Cortex of kidney (tissue), 1 donor: Measurements from ENCODE around the gene GPAM.
"Not testable (repeated sequence)": the region's sequence is repeated elsewhere in the genome, so short reads cannot be mapped to it uniquely, and the experiment has no call there.

Experiments
- DNase-seq: peaks from one replicate; lab custom pipeline; 2025; lab: John Stamatoyannopoulos, UW

Gene GPAM

GRCh38 chr10:112183329-112184051 is at the start of gene GPAM:
TSS of gene GPAM (minus strand) at chr10:112183765. CDS start at chr10:112181784, 1,981 bp downstream.
- DNase-seq = peak; percentile 82

- DNase-seq = no peak
Measured at GRCh38 chr10:112232670-112233069, 49.1 kb upstream of the GPAM start.

GRCh38 chr10:112231602-112232400 is 48.2 kb upstream of the GPAM start:
- DNase-seq = no peak

GRCh38 chr10:112230325-112230988 is 46.9 kb upstream of the GPAM start:
- no peak for DNase-seq

- no peak for DNase-seq
Measured at GRCh38 chr10:112229901-112230300, 46.3 kb upstream of the GPAM start.

- DNase-seq = no peak
Measured at GRCh38 chr10:112229096-112229495, 45.5 kb upstream of the GPAM start.

- DNase-seq = not testable (repeated sequence)
Measured at GRCh38 chr10:112228366-112229088, 45.0 kb upstream of the GPAM start.

GRCh38 chr10:112227331-112227987 is 43.9 kb upstream of the GPAM start:
- no peak for DNase-seq

GRCh38 chr10:112226439-112227248 is 43.1 kb upstream of the GPAM start:
- no peak for DNase-seq

GRCh38 chr10:112225771-112226438 is 42.3 kb upstream of the GPAM start:
- DNase-seq = no peak

GRCh38 chr10:112224933-112225529 is 41.5 kb upstream of the GPAM start:
- no peak for DNase-seq

- no peak for DNase-seq
Measured at GRCh38 chr10:112223725-112224124, 40.2 kb upstream of the GPAM start.

- DNase-seq = no peak
Measured at GRCh38 chr10:112222799-112223198, 39.2 kb upstream of the GPAM start.

GRCh38 chr10:112221545-112221944 is 38.0 kb upstream of the GPAM start:
- DNase-seq = no peak

GRCh38 chr10:112218960-112219359 is 35.4 kb upstream of the GPAM start:
- no peak for DNase-seq

GRCh38 chr10:112218036-112218390 is 34.4 kb upstream of the GPAM start:
- no peak for DNase-seq

- DNase-seq = no peak
Measured at GRCh38 chr10:112217386-112218035, 33.9 kb upstream of the GPAM start.

- no peak for DNase-seq
Measured at GRCh38 chr10:112216966-112217365, 33.4 kb upstream of the GPAM start.

GRCh38 chr10:112216151-112216550 is 32.6 kb upstream of the GPAM start:
- no peak for DNase-seq
